Measurements from ENCODE around the gene MYCBPAP.

MYCBPAP gene

GRCh38 chr17:50464121-50464520 is 44.1 kb upstream of the MYCBPAP start:
- DNase-seq (ENCODE audit: low read depth): no peak
- H3K4me3 ChIP-seq (replicated peaks; ENCODE audit: low read depth, low read length): no peak overlapping the region
- TF ChIP-seq CTCF (IDR thresholded peaks at IDR 0.05; ENCODE audit: low read length, missing control alignments): no peak

GRCh38 chr17:50464736-50465135 is 43.5 kb upstream of the MYCBPAP start:
- no peak overlapping the region for H3K4me3 ChIP-seq (replicated peaks; ENCODE audit: low read depth, low read length)
- DNase-seq (ENCODE audit: low read depth): no peak
- TF ChIP-seq CTCF (IDR thresholded peaks at IDR 0.05; ENCODE audit: low read length, missing control alignments): no peak

GRCh38 chr17:50465171-50465570 is 43.1 kb upstream of the MYCBPAP start:
- DNase-seq (ENCODE audit: low read depth): no peak
- no peak overlapping the region for H3K4me3 ChIP-seq (replicated peaks; ENCODE audit: low read depth, low read length)
- TF ChIP-seq CTCF (IDR thresholded peaks at IDR 0.05; ENCODE audit: low read length, missing control alignments): no peak

- no peak for TF ChIP-seq CTCF (IDR thresholded peaks at IDR 0.05; ENCODE audit: low read length, missing control alignments)
- no peak for DNase-seq (ENCODE audit: low read depth)
- no peak overlapping the region for H3K4me3 ChIP-seq (replicated peaks; ENCODE audit: low read depth, low read length)
These were observed 42.6 kb upstream of the MYCBPAP start for GRCh38 chr17:50465635-50466034.

- no peak overlapping the region for H3K4me3 ChIP-seq (replicated peaks; ENCODE audit: low read depth, low read length)
- no peak for TF ChIP-seq CTCF (IDR thresholded peaks at IDR 0.05; ENCODE audit: low read length, missing control alignments)
- no peak for DNase-seq (ENCODE audit: low read depth)
These were observed 41.7 kb upstream of the MYCBPAP start for GRCh38 chr17:50466371-50467113.

- no peak overlapping the region for H3K4me3 ChIP-seq (replicated peaks; ENCODE audit: low read depth, low read length)
- no peak for TF ChIP-seq CTCF (IDR thresholded peaks at IDR 0.05; ENCODE audit: low read length, missing control alignments)
- DNase-seq (ENCODE audit: low read depth): no peak
These were observed 41.0 kb upstream of the MYCBPAP start for GRCh38 chr17:50467114-50467854.
